HepG2 (cell line): Measurements from ENCODE around the gene LACTBL1. TPM values are rescaled to one million over a fixed set of nuclear protein-coding genes. Genes with fewer than 3 reads are reported as not detected.

Experiments used
- ATAC-seq: fragments of 200-7000 bp; cut with Tn5 transposase; 3 replicates; pipeline ENCODE4 v1.9.1; 2020; ENCODE audit warnings: mild to moderate bottlenecking, moderate library complexity
- BruUV-seq: library from RNA; stranded (reverse); fragments of 400-500 nt; replicated peaks from 2 replicates; lab custom pipeline; 2021; lab: Mats Ljungman, UMichigan
- CTCF ChIA-PET: fragments of 300-600 bp; formaldehyde crosslinking; extraction: SDS; loops from one replicate; lab custom pipeline; 2021; ENCODE audit warnings: low total read pairs, inconsistent platforms, low intra/inter-chr PET ratio; lab: Yijun Ruan, JAX
- POLR2A ChIA-PET: fragments of 350-600 bp; sonication (Branson Sonifier 250); formaldehyde crosslinking; loops from one replicate; lab custom pipeline; 2020; ENCODE audit warnings: antibody characterized with exemption, inconsistent platforms; lab: Yijun Ruan, JAX
- DNase-seq: peaks from one replicate; pipeline ENCODE4 v3.0.0-alpha.2; 2015; ENCODE audit warnings: low spot score
- FAIRE-seq: peaks from 3 replicates; lab custom pipeline; 2011; peaks lifted over from hg19 to GRCh38; lab: Jason Lieb, UNC
- H2AFZ ChIP-seq: one replicate; pipeline ENCODE4 v1.6.1; 2011; ENCODE audit warnings: low read length, inconsistent platforms
- H3K27ac ChIP-seq: fragments of 300-600 bp; 3 replicates; pipeline ENCODE4 v1.8.0; 2011; ENCODE audit warnings: mixed run types, mild to moderate bottlenecking, mixed read lengths, low read length, inconsistent platforms; ENCODE audit not compliant: insufficient read depth; ENCODE audit errors: extremely low read length
- H3K27me3 ChIP-seq, 2 experiments: fragments of 200-600 bp in 1 of 2; 2 replicates in 1 of 2; 3 replicates in 1 of 2; pipeline versions ENCODE4 v1.6.0 to v1.8.0; 2011; ENCODE audit warnings: low read length in 2 of 2, mild to moderate bottlenecking in 2 of 2, moderate library complexity in 2 of 2, inconsistent platforms in 1 of 2; ENCODE audit not compliant: insufficient read depth in 2 of 2, control insufficient read depth in 1 of 2
- H3K36me3 ChIP-seq, 2 experiments: fragments of 200-600 bp in 1 of 2; replicated peaks in 1 of 2; 2 replicates in 1 of 2; 3 replicates in 1 of 2; pipeline versions ENCODE4 v1.5.1 to v1.8.0; 2011; ENCODE audit warnings: low read length in 2 of 2, inconsistent platforms in 1 of 2; ENCODE audit not compliant: insufficient read depth in 2 of 2, control insufficient read depth in 1 of 2
- H3K4me1 ChIP-seq: 2 replicates; pipeline ENCODE4 v1.5.1; 2012; ENCODE audit warnings: low read length, inconsistent platforms; ENCODE audit not compliant: insufficient read depth
- H3K4me2 ChIP-seq: 2 replicates; pipeline ENCODE4 v1.6.0; 2011; ENCODE audit warnings: low read depth, low read length, inconsistent platforms
- H3K4me3 ChIP-seq, 3 experiments: fragments of 200-600 bp in 1 of 3; sonication (generic), shearing (Covaris generic) in 1 of 3; replicated peaks in 1 of 3; 2 replicates each; pipeline ENCODE4 v1.5.1; 2011 to 2016; ENCODE audit warnings: low read length in 3 of 3, inconsistent platforms in 2 of 3, low read depth in 2 of 3, mild to moderate bottlenecking in 2 of 3, control low read depth in 1 of 3, mixed read lengths in 1 of 3; ENCODE audit not compliant: insufficient read depth in 1 of 3
- H3K79me2 ChIP-seq: one replicate; pipeline ENCODE4 v1.6.1; 2011; ENCODE audit warnings: low read length, inconsistent platforms; ENCODE audit not compliant: insufficient read depth
- H3K9ac ChIP-seq: 2 replicates; pipeline ENCODE4 v1.6.0; 2011; ENCODE audit warnings: mild to moderate bottlenecking, low read depth, low read length, inconsistent platforms; ENCODE audit not compliant: insufficient read depth
- H3K9me3 ChIP-seq: 2 replicates; pipeline ENCODE4 v1.5.1; 2012; ENCODE audit warnings: mild to moderate bottlenecking, low read length
- H4K20me1 ChIP-seq: 2 replicates; pipeline ENCODE4 v1.6.0; 2011; ENCODE audit warnings: inconsistent platforms, mild to moderate bottlenecking, low read length, moderate library complexity; ENCODE audit not compliant: insufficient read depth
- CEBPB ChIP-seq: IDR thresholded peaks from 2 replicates; pipeline ENCODE4 v1.6.1; 2011; ENCODE audit warnings: low read depth, low read length, improper control_type of control experiment, borderline replicate concordance
- CEBPG ChIP-seq: IDR thresholded peaks from 2 replicates; pipeline ENCODE4 v1.6.1; 2016
- FOXM1 ChIP-seq: sonication (generic); formaldehyde crosslinking; IDR thresholded peaks from 2 replicates; pipeline ENCODE4 v1.5.0; 2020; ENCODE audit warnings: missing genetic modification reagents
- GTF2F1 ChIP-seq: fragments of 150-350 bp; IDR thresholded peaks from 2 replicates; pipeline ENCODE4 v1.6.1; 2014; ENCODE audit warnings: low read length
- JUND ChIP-seq: sonication (generic); formaldehyde crosslinking; IDR thresholded peaks from 2 replicates; pipeline ENCODE4 v1.8.0; 2022; ENCODE audit warnings: mild to moderate bottlenecking, missing genetic modification reagents
- KLF11 ChIP-seq: IDR thresholded peaks from 2 replicates; pipeline ENCODE4 v1.6.1; 2016; ENCODE audit warnings: missing compliant biosample characterization
- MEIS1 ChIP-seq: sonication (generic); formaldehyde crosslinking; IDR thresholded peaks from 2 replicates; pipeline ENCODE4 v1.9.0; 2021; ENCODE audit warnings: mild to moderate bottlenecking, missing genetic modification reagents, moderate library complexity, borderline replicate concordance
- MLLT10 ChIP-seq: sonication (generic); formaldehyde crosslinking; IDR thresholded peaks from 2 replicates; pipeline ENCODE4 v1.4.0; 2020; ENCODE audit warnings: missing genetic modification reagents
- MYNN ChIP-seq: sonication (generic); formaldehyde crosslinking; IDR thresholded peaks from 2 replicates; pipeline ENCODE4 v1.4.0; 2020; ENCODE audit warnings: mild to moderate bottlenecking, low read depth, missing genetic modification reagents
- NKX3-1 ChIP-seq: sonication (generic); formaldehyde crosslinking; IDR thresholded peaks from 2 replicates; pipeline ENCODE4 v1.5.0; 2020; ENCODE audit warnings: missing genetic modification reagents
- NR2F6 ChIP-seq, 2 experiments: IDR thresholded peaks; 2 replicates each; pipeline ENCODE4 v1.6.1; 2016; ENCODE audit warnings: antibody characterized with exemption in 1 of 2, mild to moderate bottlenecking in 1 of 2
- RORA ChIP-seq: sonication (generic); formaldehyde crosslinking; IDR thresholded peaks from 2 replicates; pipeline ENCODE4 v1.5.0; 2020; ENCODE audit warnings: mild to moderate bottlenecking, missing genetic modification reagents, moderate library complexity
- STAT5B ChIP-seq: sonication (generic); formaldehyde crosslinking; IDR thresholded peaks from 2 replicates; pipeline ENCODE4 v1.4.0; 2020; ENCODE audit warnings: missing genetic modification reagents
- TARDBP ChIP-seq: sonication (generic); formaldehyde crosslinking; IDR thresholded peaks from 2 replicates; pipeline ENCODE4 v1.8.0; 2022; ENCODE audit warnings: mild to moderate bottlenecking, missing genetic modification reagents
- ZNF432 ChIP-seq: sonication (generic); formaldehyde crosslinking; IDR thresholded peaks from 2 replicates; pipeline ENCODE4 v1.5.0; 2020; ENCODE audit warnings: missing genetic modification reagents, mild to moderate bottlenecking, borderline replicate concordance
- ZNF446 ChIP-seq: sonication (generic); formaldehyde crosslinking; IDR thresholded peaks from 2 replicates; pipeline ENCODE4 v1.5.0; 2020; ENCODE audit warnings: mild to moderate bottlenecking, missing genetic modification reagents
- WGBS: methylation state at CpG from one replicate; pipeline ENCODE4 v1.1.6; 2017; ENCODE audit warnings: low lambda C conversion rate; 5-methylcytosine and 5-hydroxymethylcytosine counted together
- in situ Hi-C: cut with HindIII; loops from 2 replicates; pipeline ENCODE4 v1.10.0; 2017; ENCODE audit warnings: low pct_unique_long_range_greater_than_20kb; ENCODE audit not compliant: extremely low pct_ligation_motif_present
- intact Hi-C: fragments of 100-400 bp; cut with micrococcal nuclease; formaldehyde crosslinking; loops from one replicate; pipeline ENCODE4 v1.10.0; 2022; ENCODE audit not compliant: unreplicated experiment
- polyA plus RNA-seq, 8 experiments: library from polyadenylated mRNA; depleted of rRNA in 3 of 8; stranded (reverse) in 7 of 8; unstranded in 1 of 8; fragments of >200 nt; fragmentation: Illumina TruSeq in 4 of 8; extraction: Trizol in 4 of 8; gene quantifications; 2 replicates each; pipeline versions ENCODE4 v1.2.1 to v1.2.3, GENCODE V29; 2011 to 2016; ENCODE audit warnings: low read depth in 4 of 8, missing spikeins in 1 of 8, mixed read lengths in 1 of 8; ENCODE audit not compliant: insufficient read depth in 1 of 8
- total RNA-seq, 5 experiments: library from RNA; depleted of rRNA; stranded (reverse); fragments of >200 nt; fragmentation: Illumina TruSeq; extraction: Trizol; gene quantifications; 2 replicates each; pipeline ENCODE4 v1.2.3, GENCODE V29; 2016; ENCODE audit warnings: low read depth in 1 of 5

The LACTBL1 gene
- total and polyA plus RNA-seq, 2 of the 13 experiments (the other 11 are each of a cell fraction or from before 2014, with no cell fraction given), result 0.12 to 1.3 TPM

DNA sequence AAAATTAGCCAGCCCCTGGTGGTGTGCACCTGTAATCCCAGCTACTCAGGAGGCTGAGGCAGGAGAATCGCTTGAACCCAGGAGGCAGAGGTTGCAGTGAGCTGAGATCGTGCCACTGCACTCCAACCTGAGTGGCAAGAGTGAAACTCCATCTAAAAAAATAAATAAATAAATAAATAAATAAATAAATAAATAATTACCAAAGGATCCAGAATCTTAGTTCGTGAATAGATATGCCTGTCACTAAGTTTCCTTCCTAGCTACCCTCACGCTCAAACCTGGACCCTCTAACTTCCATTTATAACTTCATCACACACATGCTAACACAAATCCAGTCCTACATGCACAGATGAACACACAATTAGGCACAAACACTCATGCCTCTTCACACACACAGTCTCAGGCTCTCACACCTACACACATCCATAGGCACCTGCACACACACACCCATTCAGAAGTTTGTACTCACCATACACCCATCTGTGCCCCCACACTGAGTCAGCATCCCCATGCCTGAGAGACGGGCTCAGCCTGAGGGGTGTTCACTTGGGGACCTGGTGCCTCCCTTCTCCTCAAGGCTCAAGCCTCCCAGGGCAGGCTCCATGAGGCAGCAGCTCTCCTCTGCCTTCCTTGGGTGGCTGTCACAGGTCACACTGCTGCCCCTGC lies 61.5 kb downstream of the LACTBL1 start:
- WGBS, result 30% methylated on average over 5 of the region's 5 CpGs
- no peak overlapping the region for H2AFZ ChIP-seq
- FAIRE-seq (no peak), ATAC-seq (no peak), DNase-seq (no peak)
- in situ Hi-C loops, result no loop called here
- no peak overlapping the region for H3K4me2 ChIP-seq
- peaks cover 1 to 19% of the 10 kb centered on the region in 2 experiments; a peak in 3 of 5 replicates for H3K27me3 ChIP-seq
- TF ChIP-seq KLF11 (no peak), MLLT10 (CRISPR knock-in tag) (no peak), TARDBP (CRISPR knock-in tag) (no peak)
- no peak overlapping the region for H3K4me3 ChIP-seq
- no peak overlapping the region for H3K27ac ChIP-seq
- no peak overlapping the region for H3K9ac ChIP-seq
- H3K36me3 ChIP-seq, result no peaks in the 10 kb centered on the region
- no peaks in the 10 kb centered on the region for H3K4me1 ChIP-seq
- BruUV-seq, result no TSS peak
- no peaks in the 10 kb centered on the region for H4K20me1 ChIP-seq
- CTCF ChIA-PET, result no interaction called here
- intact Hi-C loops, result no loop called here
- no peaks in the 10 kb centered on the region for H3K9me3 ChIP-seq
- POLR2A ChIA-PET, result no interaction called here
- no peaks in the 10 kb centered on the region for H3K79me2 ChIP-seq

DNA sequence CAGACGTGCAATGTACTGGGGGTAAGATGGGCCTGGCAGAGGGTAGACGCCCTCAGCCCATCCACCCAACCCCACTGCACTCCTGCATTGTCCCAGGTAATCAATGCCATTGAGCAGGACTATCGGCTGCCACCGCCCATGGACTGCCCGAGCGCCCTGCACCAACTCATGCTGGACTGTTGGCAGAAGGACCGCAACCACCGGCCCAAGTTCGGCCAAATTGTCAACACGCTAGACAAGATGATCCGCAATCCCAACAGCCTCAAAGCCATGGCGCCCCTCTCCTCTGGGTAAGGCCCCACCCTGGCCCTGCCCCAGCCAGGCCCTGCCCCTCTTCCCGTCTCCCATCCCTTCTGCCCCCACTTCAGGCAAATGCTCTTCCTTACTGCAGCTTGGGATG lies 62.4 kb downstream of the LACTBL1 start:
- no peak for TF ChIP-seq FOXM1 (CRISPR knock-in tag)
- TF ChIP-seq STAT5B, result no peak
- TF ChIP-seq MYNN (CRISPR knock-in tag), result no peak
- no peak for TF ChIP-seq NR2F6 (IDR thresholded peaks at IDR 0.05)
- TF ChIP-seq NR2F6 (CRISPR knock-in tag; IDR thresholded peaks at IDR 0.05), result no peak
- no peak for TF ChIP-seq CEBPB
- no peak for TF ChIP-seq CEBPG
- no peak for TF ChIP-seq ZNF432 (CRISPR knock-in tag)
- TF ChIP-seq NKX3-1, result no peak
- TF ChIP-seq ZNF446 (CRISPR knock-in tag), result no peak
- no peak for TF ChIP-seq GTF2F1
- no peak for TF ChIP-seq MEIS1
- TF ChIP-seq JUND (CRISPR knock-in tag), result no peak
- TF ChIP-seq RORA, result no peak
- DNase-seq (no peak), ATAC-seq (no peak), FAIRE-seq (no peak)
- no TSS peak for BruUV-seq
- Histone ChIP-seq H3K36me3 (no peaks in the 10 kb centered on the region), H3K4me2 (no peak overlapping the region), H3K27ac (no peak overlapping the region), H4K20me1 (no peaks in the 10 kb centered on the region), H3K4me3 (no peak overlapping the region), H3K4me1 (no peaks in the 10 kb centered on the region), H3K79me2 (no peaks in the 10 kb centered on the region), H2AFZ (no peak overlapping the region), H3K27me3 (peaks cover 1 to 13% of the 10 kb centered on the region in 2 experiments; a peak in 3 of 5 replicates), H3K9me3 (no peaks in the 10 kb centered on the region), H3K9ac (no peak overlapping the region)
- 53% methylated on average over 6 of the region's 13 CpGs for WGBS
- in situ Hi-C loops (no loop called here), intact Hi-C loops (no loop called here)
- ChIA-PET CTCF (no interaction called here), POLR2A (no interaction called here)
